Parathyroid adenoma (tissue), 2 donors: ENCODE measurements around the gene PDE7B.

ENCODE experiments used
- H2AFZ ChIP-seq: fragments of 300-600 bp; sonication (generic); one replicate; pipeline ENCODE4 v1.7.0; 2017; ENCODE audit warnings: antibody characterized with exemption, mild to moderate bottlenecking
- H3K27ac ChIP-seq: fragments of 300-600 bp; sonication (generic); one replicate; pipeline ENCODE4 v1.7.0; 2017
- H3K27me3 ChIP-seq: fragments of 300-600 bp; sonication (generic); one replicate; pipeline ENCODE4 v1.7.0; 2017; ENCODE audit warnings: low read length; ENCODE audit not compliant: control insufficient read depth, insufficient read depth
- H3K36me3 ChIP-seq: fragments of 300-600 bp; sonication (generic); one replicate; pipeline ENCODE4 v1.7.0; 2017; ENCODE audit warnings: low read length; ENCODE audit not compliant: control insufficient read depth, insufficient read depth
- H3K4me1 ChIP-seq: fragments of 300-600 bp; sonication (generic); one replicate; pipeline ENCODE4 v1.7.0; 2017; ENCODE audit warnings: control low read depth
- H3K4me2 ChIP-seq: fragments of 300-600 bp; sonication (generic); one replicate; pipeline ENCODE4 v1.7.0; 2017; ENCODE audit warnings: low read length
- H3K4me3 ChIP-seq: fragments of 300-600 bp; sonication (generic); one replicate; pipeline ENCODE4 v1.7.0; 2017; ENCODE audit warnings: low read depth, low read length
- H3K79me2 ChIP-seq: fragments of 300-600 bp; sonication (generic); one replicate; pipeline ENCODE4 v1.7.0; 2017; ENCODE audit warnings: control low read depth
- H3K9ac ChIP-seq: fragments of 300-600 bp; sonication (generic); one replicate; pipeline ENCODE4 v1.7.0; 2017; ENCODE audit warnings: mild to moderate bottlenecking
- H3K9me3 ChIP-seq: fragments of 300-600 bp; sonication (generic); one replicate; pipeline ENCODE4 v1.7.0; 2017; ENCODE audit warnings: low read length; ENCODE audit not compliant: control insufficient read depth
- TF ChIP-seq, protein P1 (sequence below): fragments of 300-600 bp; sonication (generic); IDR thresholded peaks from one replicate; pipeline ENCODE4 v1.7.0; 2017; ENCODE audit warnings: antibody characterized with exemption, mild to moderate bottlenecking
- donor health status: primary hyperparathyroidism.

The PDE7B gene

DNA sequence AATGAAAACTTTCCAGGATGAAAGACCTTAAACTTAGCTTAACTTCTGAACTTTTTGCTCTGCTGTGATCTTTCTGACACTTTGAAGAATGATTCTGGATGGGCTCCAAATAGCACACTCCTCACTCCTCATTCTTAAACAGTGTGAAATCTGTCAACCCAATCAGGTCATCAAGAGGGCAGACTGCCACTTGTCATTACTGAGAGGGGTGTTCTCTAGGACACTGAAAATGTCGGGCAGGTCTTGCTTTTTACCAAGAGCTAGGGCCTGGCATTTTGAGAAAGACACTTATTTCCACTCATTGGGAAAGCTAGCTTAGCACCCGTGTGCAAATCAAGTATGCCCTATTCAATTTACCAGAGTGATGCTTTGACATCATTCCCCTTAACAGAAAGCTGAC is 276.4 kb downstream of the PDE7B start:
- no peaks in the 10 kb centered on the region for H3K36me3 ChIP-seq
- peak overlapping the region; percentile 7 for H2AFZ ChIP-seq
- H3K4me3 ChIP-seq: no peak overlapping the region
- no peaks in the 10 kb centered on the region for H3K27me3 ChIP-seq
- H3K79me2 ChIP-seq: peaks cover 4% of the 10 kb centered on the region
- H3K4me1 ChIP-seq: peaks cover 5% of the 10 kb centered on the region
- no peak overlapping the region for H3K9ac ChIP-seq
- TF ChIP-seq, protein P1, sequence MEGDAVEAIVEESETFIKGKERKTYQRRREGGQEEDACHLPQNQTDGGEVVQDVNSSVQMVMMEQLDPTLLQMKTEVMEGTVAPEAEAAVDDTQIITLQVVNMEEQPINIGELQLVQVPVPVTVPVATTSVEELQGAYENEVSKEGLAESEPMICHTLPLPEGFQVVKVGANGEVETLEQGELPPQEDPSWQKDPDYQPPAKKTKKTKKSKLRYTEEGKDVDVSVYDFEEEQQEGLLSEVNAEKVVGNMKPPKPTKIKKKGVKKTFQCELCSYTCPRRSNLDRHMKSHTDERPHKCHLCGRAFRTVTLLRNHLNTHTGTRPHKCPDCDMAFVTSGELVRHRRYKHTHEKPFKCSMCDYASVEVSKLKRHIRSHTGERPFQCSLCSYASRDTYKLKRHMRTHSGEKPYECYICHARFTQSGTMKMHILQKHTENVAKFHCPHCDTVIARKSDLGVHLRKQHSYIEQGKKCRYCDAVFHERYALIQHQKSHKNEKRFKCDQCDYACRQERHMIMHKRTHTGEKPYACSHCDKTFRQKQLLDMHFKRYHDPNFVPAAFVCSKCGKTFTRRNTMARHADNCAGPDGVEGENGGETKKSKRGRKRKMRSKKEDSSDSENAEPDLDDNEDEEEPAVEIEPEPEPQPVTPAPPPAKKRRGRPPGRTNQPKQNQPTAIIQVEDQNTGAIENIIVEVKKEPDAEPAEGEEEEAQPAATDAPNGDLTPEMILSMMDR: no peak
- H3K9me3 ChIP-seq: no peaks in the 10 kb centered on the region
- no peak overlapping the region for H3K27ac ChIP-seq
- peak overlapping the region; percentile 24 for H3K4me2 ChIP-seq

DNA sequence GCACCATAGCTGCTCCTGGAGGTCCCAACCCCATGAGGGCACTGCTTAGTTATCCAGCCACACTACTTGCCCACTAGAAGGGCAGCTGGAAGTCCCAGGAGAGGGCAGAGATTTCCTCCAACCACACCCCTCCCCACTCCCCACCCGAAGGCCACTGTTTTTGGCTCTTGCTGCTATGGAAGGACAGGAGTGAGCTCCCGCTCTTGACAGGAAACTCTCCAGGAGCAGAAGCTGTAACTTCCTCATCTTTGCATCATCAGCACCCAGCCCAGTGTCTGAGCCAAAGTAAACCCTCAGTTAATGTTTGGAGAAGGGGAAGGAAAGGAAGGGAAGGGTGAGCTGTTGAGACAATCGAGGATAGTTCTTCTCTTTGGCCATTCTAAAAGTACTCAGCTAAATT is 277.9 kb downstream of the PDE7B start:
- Histone ChIP-seq H3K4me2 (no peak overlapping the region), H3K4me1 (peaks cover 5% of the 10 kb centered on the region), H3K9ac (no peak overlapping the region), H3K36me3 (no peaks in the 10 kb centered on the region), H3K9me3 (no peaks in the 10 kb centered on the region), H3K4me3 (no peak overlapping the region), H3K27ac (no peak overlapping the region), H2AFZ (no peak overlapping the region), H3K79me2 (peaks cover 6% of the 10 kb centered on the region), H3K27me3 (no peaks in the 10 kb centered on the region)
- TF ChIP-seq, protein P1: no peak

DNA sequence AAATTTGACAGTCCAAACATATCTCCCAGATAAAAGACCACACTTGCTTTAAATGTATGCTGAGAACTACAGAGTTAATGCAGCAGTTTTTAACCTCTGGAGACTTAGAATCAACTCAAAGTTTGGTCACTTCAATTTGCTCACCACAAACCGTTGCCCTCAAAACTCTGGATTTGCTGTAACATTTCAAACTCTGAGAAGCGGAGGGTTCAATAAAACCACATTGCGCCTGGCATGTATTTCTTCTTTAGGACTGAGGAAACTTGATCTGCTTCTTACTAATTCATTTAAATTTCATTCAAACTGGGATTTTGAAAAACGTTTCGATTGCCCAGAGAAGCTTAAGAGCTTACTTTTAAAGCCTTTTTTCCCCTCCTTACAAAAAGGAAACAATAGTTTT is 282.8 kb downstream of the PDE7B start:
- TF ChIP-seq, protein P1: no peak
- Histone ChIP-seq H3K4me2 (no peak overlapping the region), H3K36me3 (no peaks in the 10 kb centered on the region), H3K9ac (no peak overlapping the region), H3K27me3 (no peaks in the 10 kb centered on the region), H2AFZ (no peak overlapping the region), H3K4me3 (no peak overlapping the region), H3K4me1 (no peaks in the 10 kb centered on the region), H3K79me2 (peaks cover 4% of the 10 kb centered on the region), H3K9me3 (no peaks in the 10 kb centered on the region), H3K27ac (no peak overlapping the region)

DNA sequence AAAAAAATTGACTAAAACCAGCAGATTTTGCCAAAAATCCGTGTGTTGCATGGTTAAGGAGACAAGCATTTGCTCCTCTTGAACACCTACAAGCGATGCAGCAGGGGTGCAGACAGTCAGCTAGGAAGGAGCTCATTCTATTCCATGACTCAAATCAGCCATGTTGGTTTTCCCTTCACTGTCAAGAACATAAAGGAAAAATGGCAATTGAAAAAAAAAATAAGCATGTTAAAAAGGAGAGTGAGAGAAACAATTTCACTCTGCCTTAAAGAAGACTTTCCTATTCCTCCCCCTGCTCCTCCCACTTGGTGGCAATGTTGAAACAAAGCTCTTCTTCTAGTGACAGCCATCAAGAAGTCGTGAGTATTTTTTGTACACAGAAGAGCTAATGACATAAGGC is 283.2 kb downstream of the PDE7B start:
- Histone ChIP-seq H3K27me3 (no peaks in the 10 kb centered on the region), H2AFZ (no peak overlapping the region), H3K4me1 (no peaks in the 10 kb centered on the region), H3K9me3 (no peaks in the 10 kb centered on the region), H3K36me3 (no peaks in the 10 kb centered on the region), H3K27ac (no peak overlapping the region), H3K4me3 (no peak overlapping the region), H3K79me2 (peaks cover 4% of the 10 kb centered on the region), H3K4me2 (no peak overlapping the region), H3K9ac (no peak overlapping the region)
- TF ChIP-seq, protein P1: no peak

DNA sequence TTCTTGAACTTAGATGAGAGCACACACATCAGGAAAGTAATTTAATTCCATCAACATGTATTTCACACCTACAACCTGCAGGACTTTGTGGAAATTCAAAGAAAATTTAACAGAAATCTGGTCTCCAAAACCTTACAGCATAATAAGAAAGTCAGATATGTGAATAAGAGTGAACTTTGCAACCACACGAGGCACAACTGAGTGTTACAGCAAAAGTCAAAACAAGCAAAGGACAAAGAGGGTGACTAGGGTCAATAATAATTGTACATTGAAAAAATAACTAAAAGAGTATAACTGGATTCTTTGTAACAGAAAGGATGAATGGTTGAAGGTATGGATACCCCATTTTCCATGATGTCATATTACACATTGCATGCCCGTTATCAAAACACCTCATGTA is 284.8 kb downstream of the PDE7B start:
- Histone ChIP-seq H3K27me3 (no peaks in the 10 kb centered on the region), H3K4me3 (no peak overlapping the region), H3K9ac (no peak overlapping the region), H3K9me3 (no peaks in the 10 kb centered on the region), H3K27ac (no peak overlapping the region), H3K4me1 (no peaks in the 10 kb centered on the region), H3K4me2 (no peak overlapping the region), H3K79me2 (peaks cover 4% of the 10 kb centered on the region), H3K36me3 (no peaks in the 10 kb centered on the region), H2AFZ (no peak overlapping the region)
- TF ChIP-seq, protein P1: no peak
